Stimulated activated naive B cell treated with anti-CD40 and anti-IgM and Interleukin-4, amounts not matched to agents 10 μg/mL and 1 μg/mL and 100 μg/mL, for 72 hours (primary cell): ENCODE measurements around the gene TOP2B.
A peak's percentile ranks its signal among the peaks of the same experiment; 100 is the strongest.

Experiments used
- ATAC-seq, 2 donors: fragments of 150-1000 bp; cut with Tn5 transposase; replicated peaks; 2 replicates each; pipeline ENCODE4 v1.10.0; 2021; ENCODE audit warnings: moderate library complexity in 1 of 2
- DNase-seq: peaks from one replicate; pipeline ENCODE4 v3.0.0; 2021
- H3K27ac Mint-ChIP-seq: one replicate; pipeline ENCODE4 v1.8.0; 2022; ENCODE audit warnings: mild to moderate bottlenecking, mixed read lengths
- H3K27me3 Mint-ChIP-seq, 2 donors: one replicate each; pipeline ENCODE4 v1.8.0; 2022; ENCODE audit warnings: mixed read lengths in 2 of 2
- H3K36me3 Mint-ChIP-seq, 2 donors: one replicate each; pipeline ENCODE4 v1.8.0; 2022; ENCODE audit warnings: mixed read lengths in 2 of 2, mild to moderate bottlenecking in 1 of 2
- H3K4me1 Mint-ChIP-seq, 2 donors: one replicate each; pipeline ENCODE4 v1.8.0; 2022; ENCODE audit warnings: mixed read lengths in 2 of 2, mild to moderate bottlenecking in 1 of 2
- H3K4me3 Mint-ChIP-seq, 2 donors: one replicate each; pipeline ENCODE4 v1.8.0; 2022; ENCODE audit warnings: mild to moderate bottlenecking in 2 of 2, mixed read lengths in 2 of 2, moderate library complexity in 1 of 2
- H3K9me3 Mint-ChIP-seq, 2 donors: one replicate each; pipeline ENCODE4 v1.8.0; 2022; ENCODE audit warnings: mixed read lengths in 2 of 2, mild to moderate bottlenecking in 1 of 2

The TOP2B gene

GRCh38 chr3:25620493-25620892 is 44.2 kb downstream of the TOP2B start:
- DNase-seq (no peak), ATAC-seq (no peak)
- H3K36me3 Mint-ChIP-seq, result peaks cover 30 to 41% of the 10 kb centered on the region in 2 donors
- H3K9me3 Mint-ChIP-seq, result no peaks in the 10 kb centered on the region
- no peaks in the 10 kb centered on the region for H3K27me3 Mint-ChIP-seq
- peaks cover 0 to 2% of the 10 kb centered on the region in 2 donors for H3K4me1 Mint-ChIP-seq
- H3K27ac Mint-ChIP-seq, result no peak overlapping the region
- H3K4me3 Mint-ChIP-seq, result no peak overlapping the region

- no peaks in the 10 kb centered on the region for H3K27me3 Mint-ChIP-seq
- no peak overlapping the region for H3K27ac Mint-ChIP-seq
- H3K4me1 Mint-ChIP-seq, result peaks cover 0 to 2% of the 10 kb centered on the region in 2 donors
- no peak overlapping the region for H3K4me3 Mint-ChIP-seq
- H3K9me3 Mint-ChIP-seq, result no peaks in the 10 kb centered on the region
- ATAC-seq, result no peak
- H3K36me3 Mint-ChIP-seq, result peaks cover 26 to 39% of the 10 kb centered on the region in 2 donors
- DNase-seq, result no peak
Measured at GRCh38 chr3:25619382-25619781, 45.3 kb downstream of the TOP2B start.

GRCh38 chr3:25618028-25618427 is 46.7 kb downstream of the TOP2B start:
- Mint-ChIP-seq H3K4me1 (peaks cover 0 to 2% of the 10 kb centered on the region in 2 donors), H3K9me3 (no peaks in the 10 kb centered on the region), H3K36me3 (peaks cover 19 to 33% of the 10 kb centered on the region in 2 donors), H3K27ac (no peak overlapping the region), H3K27me3 (no peaks in the 10 kb centered on the region), H3K4me3 (no peak overlapping the region)
- ATAC-seq (no peak), DNase-seq (no peak)

GRCh38 chr3:25611193-25611592 is 53.5 kb downstream of the TOP2B start:
- ATAC-seq, result no peak
- DNase-seq, result no peak
- H3K4me1 Mint-ChIP-seq, result peaks cover 0 to 6% of the 10 kb centered on the region in 2 donors
- peaks cover 19 to 30% of the 10 kb centered on the region in 2 donors for H3K36me3 Mint-ChIP-seq
- no peak overlapping the region for H3K4me3 Mint-ChIP-seq
- no peaks in the 10 kb centered on the region for H3K9me3 Mint-ChIP-seq
- no peaks in the 10 kb centered on the region for H3K27me3 Mint-ChIP-seq
- no peak overlapping the region for H3K27ac Mint-ChIP-seq

GRCh38 chr3:25610779-25611178 is 53.9 kb downstream of the TOP2B start:
- Mint-ChIP-seq H3K27me3 (no peaks in the 10 kb centered on the region), H3K9me3 (no peaks in the 10 kb centered on the region), H3K27ac (no peak overlapping the region), H3K4me1 (peaks cover 0 to 6% of the 10 kb centered on the region in 2 donors), H3K36me3 (peaks cover 20 to 33% of the 10 kb centered on the region in 2 donors), H3K4me3 (no peak overlapping the region)
- ATAC-seq (no peak), DNase-seq (no peak)

- H3K27ac Mint-ChIP-seq, result peak overlapping the region; percentile 44
- DNase-seq (no peak), ATAC-seq (no peak)
- H3K4me1 Mint-ChIP-seq, result peaks cover 0 to 6% of the 10 kb centered on the region in 2 donors
- peaks cover 23 to 35% of the 10 kb centered on the region in 2 donors for H3K36me3 Mint-ChIP-seq
- no peaks in the 10 kb centered on the region for H3K27me3 Mint-ChIP-seq
- H3K4me3 Mint-ChIP-seq, result no peak overlapping the region
- H3K9me3 Mint-ChIP-seq, result no peaks in the 10 kb centered on the region
Measured at GRCh38 chr3:25610167-25610566, 54.5 kb downstream of the TOP2B start.

GRCh38 chr3:25604107-25604805 is 60.5 kb downstream of the TOP2B start:
- DNase-seq (no peak), ATAC-seq (no peak)
- H3K36me3 Mint-ChIP-seq, result peaks cover 17 to 34% of the 10 kb centered on the region in 2 donors

GRCh38 chr3:25603703-25604102 is 61.0 kb downstream of the TOP2B start:
- no peak overlapping the region for H3K4me3 Mint-ChIP-seq
- no peaks in the 10 kb centered on the region for H3K4me1 Mint-ChIP-seq
- H3K27me3 Mint-ChIP-seq, result no peaks in the 10 kb centered on the region
- H3K9me3 Mint-ChIP-seq, result no peaks in the 10 kb centered on the region
- DNase-seq (no peak), ATAC-seq (no peak)
- H3K36me3 Mint-ChIP-seq, result peaks cover 19 to 36% of the 10 kb centered on the region in 2 donors
- H3K27ac Mint-ChIP-seq, result no peak overlapping the region

More at GRCh38 chr3:25604107-25604805, 60.5 kb downstream of the TOP2B start:
- Mint-ChIP-seq H3K27me3 (no peaks in the 10 kb centered on the region), H3K4me1 (no peaks in the 10 kb centered on the region), H3K9me3 (no peaks in the 10 kb centered on the region), H3K27ac (peak overlapping the region; percentile 14), H3K4me3 (no peak overlapping the region)

GRCh38 chr3:25597535-25598101 is 67.1 kb downstream of the TOP2B start:
- H3K36me3 Mint-ChIP-seq, result peaks cover 7 to 29% of the 10 kb centered on the region in 2 donors
- H3K4me1 Mint-ChIP-seq, result peaks cover 0 to 2% of the 10 kb centered on the region in 2 donors
- no peak overlapping the region for H3K27ac Mint-ChIP-seq
- DNase-seq, result no peak
- no peaks in the 10 kb centered on the region for H3K27me3 Mint-ChIP-seq
- no peak overlapping the region for H3K4me3 Mint-ChIP-seq
- no peak for ATAC-seq
- no peaks in the 10 kb centered on the region for H3K9me3 Mint-ChIP-seq

GRCh38 chr3:25594007-25594502 is 70.7 kb downstream of the TOP2B start:
- DNase-seq (no peak), ATAC-seq (peak; percentile 63 to 65)
- peaks cover 0 to 4% of the 10 kb centered on the region in 2 donors for H3K4me1 Mint-ChIP-seq
- H3K27me3 Mint-ChIP-seq, result no peaks in the 10 kb centered on the region
- H3K4me3 Mint-ChIP-seq, result no peak overlapping the region
- no peaks in the 10 kb centered on the region for H3K9me3 Mint-ChIP-seq
- H3K36me3 Mint-ChIP-seq, result peaks cover 3 to 13% of the 10 kb centered on the region in 2 donors
- H3K27ac Mint-ChIP-seq, result peak overlapping the region; percentile 51

GRCh38 chr3:25593001-25593400 is 71.7 kb downstream of the TOP2B start:
- H3K4me3 Mint-ChIP-seq, result no peak overlapping the region
- H3K9me3 Mint-ChIP-seq, result peaks cover 0 to 2% of the 10 kb centered on the region in 2 donors
- ATAC-seq (no peak), DNase-seq (no peak)
- H3K36me3 Mint-ChIP-seq, result peaks cover 0 to 7% of the 10 kb centered on the region in 2 donors
- peaks cover 0 to 4% of the 10 kb centered on the region in 2 donors for H3K4me1 Mint-ChIP-seq
- no peaks in the 10 kb centered on the region for H3K27me3 Mint-ChIP-seq
- H3K27ac Mint-ChIP-seq, result peak overlapping the region; percentile 56

GRCh38 chr3:25592510-25592968 is 72.2 kb downstream of the TOP2B start:
- peaks cover 0 to 4% of the 10 kb centered on the region in 2 donors for H3K36me3 Mint-ChIP-seq
- no peak overlapping the region for H3K4me3 Mint-ChIP-seq
- H3K27ac Mint-ChIP-seq, result peak overlapping the region; percentile 56
- no peak for DNase-seq
- peaks cover 0 to 4% of the 10 kb centered on the region in 2 donors for H3K9me3 Mint-ChIP-seq
- ATAC-seq, result peak; percentile 38 to 51
- no peaks in the 10 kb centered on the region for H3K27me3 Mint-ChIP-seq
- peaks cover 0 to 4% of the 10 kb centered on the region in 2 donors for H3K4me1 Mint-ChIP-seq

GRCh38 chr3:25589783-25590258 is 74.9 kb downstream of the TOP2B start:
- DNase-seq (no peak), ATAC-seq (no peak)
- Mint-ChIP-seq H3K4me3 (no peak overlapping the region), H3K27ac (peak overlapping the region; percentile 37), H3K4me1 (peaks cover 0 to 4% of the 10 kb centered on the region in 2 donors), H3K27me3 (no peaks in the 10 kb centered on the region), H3K36me3 (no peaks in the 10 kb centered on the region), H3K9me3 (peaks cover 0 to 4% of the 10 kb centered on the region in 2 donors)

GRCh38 chr3:25589104-25589782 is 75.5 kb downstream of the TOP2B start:
- Mint-ChIP-seq H3K27ac (no peak overlapping the region), H3K36me3 (no peaks in the 10 kb centered on the region), H3K4me3 (no peak overlapping the region), H3K27me3 (no peaks in the 10 kb centered on the region), H3K4me1 (peaks cover 0 to 4% of the 10 kb centered on the region in 2 donors), H3K9me3 (peaks cover 0 to 4% of the 10 kb centered on the region in 2 donors)
- no peak for ATAC-seq
- no peak for DNase-seq
